ENCODE measurements around the gene ARHGAP23.

ARHGAP23 gene

GRCh38 chr17:38539386-38539785 lies 111.1 kb downstream of the ARHGAP23 start:
- peak in 2 of 10 donors; percentile 14 to 40 for DNase-seq

GRCh38 chr17:38540514-38541045 lies 112.3 kb downstream of the ARHGAP23 start:
- DNase-seq, result peak in 3 of 10 donors; percentile 12 to 65 (median 19)

More at GRCh38 chr17:38539386-38539785, 111.1 kb downstream of the ARHGAP23 start:
- intact Hi-C loops (cut with DNase I), result no loop called here

GRCh38 chr17:38541281-38541680 lies 113.0 kb downstream of the ARHGAP23 start:
- DNase-seq, result peak in 3 of 10 donors; percentile 1 to 63 (median 55)
- intact Hi-C loops (cut with DNase I), result no loop called here

More at GRCh38 chr17:38540514-38541045, 112.3 kb downstream of the ARHGAP23 start:
- intact Hi-C loops (cut with DNase I), result no loop called here

- intact Hi-C loops (cut with DNase I), result no loop called here
- DNase-seq, result peak in 3 of 10 donors; percentile 4 to 69 (median 55)
These were observed 114.0 kb downstream of the ARHGAP23 start for GRCh38 chr17:38542286-38542685.

- DNase-seq, result peak in 2 of 10 donors; percentile 14 to 74
- intact Hi-C loops (cut with DNase I), result no loop called here
These were observed 115.3 kb downstream of the ARHGAP23 start for GRCh38 chr17:38543403-38544174.

GRCh38 chr17:38544175-38544838 lies 116.0 kb downstream of the ARHGAP23 start:
- peak in 3 of 10 donors; percentile 1 to 69 (median 44) for DNase-seq
- intact Hi-C loops (cut with DNase I), result no loop called here

GRCh38 chr17:38544839-38545209 lies 116.6 kb downstream of the ARHGAP23 start:
- intact Hi-C loops (cut with DNase I), result no loop called here
- DNase-seq, result peak in 1 of 10 donors; percentile 84

GRCh38 chr17:38545531-38546225 lies 117.4 kb downstream of the ARHGAP23 start:
- intact Hi-C loops (cut with DNase I), result no loop called here
- DNase-seq, result peak in 1 of 10 donors; percentile 73

GRCh38 chr17:38546396-38546795 lies 118.1 kb downstream of the ARHGAP23 start:
- intact Hi-C loops (cut with DNase I), result no loop called here
- DNase-seq, result peak in 1 of 10 donors; percentile 65

GRCh38 chr17:38547444-38547843 lies 119.2 kb downstream of the ARHGAP23 start:
- no peak for DNase-seq

GRCh38 chr17:38549285-38549684 lies 121.0 kb downstream of the ARHGAP23 start:
- intact Hi-C loops (cut with DNase I), result no loop called here
- peak in 1 of 10 donors; percentile 88 for DNase-seq

More at GRCh38 chr17:38547444-38547843, 119.2 kb downstream of the ARHGAP23 start:
- intact Hi-C loops (cut with DNase I), result no loop called here

GRCh38 chr17:38550661-38551060 lies 122.4 kb downstream of the ARHGAP23 start:
- DNase-seq, result peak; percentile 42 to 95 (median 68)

GRCh38 chr17:38551121-38551520 lies 122.9 kb downstream of the ARHGAP23 start:
- DNase-seq, result no peak
- intact Hi-C loops (cut with DNase I), result loop anchor here (10.0 kb wide), 1 partner anchor 54 kb away; the partner anchor contains the start of gene SRCIN1

More at GRCh38 chr17:38550661-38551060, 122.4 kb downstream of the ARHGAP23 start:
- intact Hi-C loops (cut with DNase I), result loop anchor here (10.0 kb wide), 1 partner anchor 54 kb away; the partner anchor contains the start of gene SRCIN1

- no peak for DNase-seq
- intact Hi-C loops (cut with DNase I), result loop anchor here (10.0 kb wide), 1 partner anchor 52 kb away; the partner anchor contains the start of gene SRCIN1
These were observed 124.1 kb downstream of the ARHGAP23 start for GRCh38 chr17:38552343-38552742.

- no peak for DNase-seq
- intact Hi-C loops (cut with DNase I), result loop anchor here (10.0 kb wide), 1 partner anchor 50 kb away; the partner anchor contains the start of gene SRCIN1
These were observed 126.4 kb downstream of the ARHGAP23 start for GRCh38 chr17:38554430-38555350.

- DNase-seq, result no peak
- intact Hi-C loops (cut with DNase I), result loop anchor here (10.0 kb wide), 1 partner anchor 49 kb away; the partner anchor contains the start of gene SRCIN1
These were observed 128.0 kb downstream of the ARHGAP23 start for GRCh38 chr17:38556239-38556638.

GRCh38 chr17:38557396-38557795 lies 129.1 kb downstream of the ARHGAP23 start:
- intact Hi-C loops (cut with DNase I), result loop anchor here (10.0 kb wide), 1 partner anchor 47 kb away; the partner anchor contains the start of gene SRCIN1
- no peak for DNase-seq

GRCh38 chr17:38557836-38558727 lies 129.8 kb downstream of the ARHGAP23 start:
- intact Hi-C loops (cut with DNase I), result loop anchor here (2.0 to 10.0 kb wide), 3 partner anchors 23 to 109 kb away; partner anchors contain the start of gene SRCIN1
- DNase-seq, result peak; percentile 85 to 99 (median 90)

Measured in posterior cingulate gyrus (tissue), 11 donors.